Measurements from ENCODE around the gene TMEM131L. TPM values are rescaled to one million over a fixed set of nuclear protein-coding genes. Genes with fewer than 3 reads are reported as not detected.

The TMEM131L gene
- total RNA-seq, 1 experiment from 2014 or later: 14.6 TPM

GRCh38 chr4:153418121-153418520 is 48.0 kb upstream of the TMEM131L start:
- no peak overlapping the region for H2AK5ac ChIP-seq (ENCODE audit: insufficient read length, low read length)
- no CpG with 5 or more reads among the region's 7 CpGs for WGBS (ENCODE audit: extremely low coverage, insufficient read length, low lambda C conversion rate)

More at GRCh38 chr4:153418121-153418520, 48.0 kb upstream of the TMEM131L start:
- Mint-ChIP-seq H3K27ac (peak overlapping the region in 1 of 3 experiments; percentile 44; a peak in 1 of 7 replicates), H3K9me3 (no peaks in the 10 kb centered on the region), H3K27me3 (ENCODE audit: low read depth) (no peaks in the 10 kb centered on the region), H3K36me3 (ENCODE audit: insufficient read depth in 1 of 3, low read depth in 3 of 3) (peaks cover 0 to 10% (median 0%) of the 10 kb centered on the region in 3 experiments; a peak in 2 of 7 replicates), H3K4me1 (peaks cover 15 to 16% of the 10 kb centered on the region in 2 experiments), H3K4me3 (no peak overlapping the region)
- Histone ChIP-seq H3K23me2 (ENCODE audit: insufficient read length, low read depth, low read length, poor library complexity, severe bottlenecking) (no peaks in the 10 kb centered on the region), H3K79me1 (ENCODE audit: insufficient read depth, low read depth, low read length, poor library complexity, severe bottlenecking) (no peaks in the 10 kb centered on the region), H2BK15ac (ENCODE audit: low read depth, low read length) (no peak overlapping the region), H3K56ac (ENCODE audit: insufficient read length, low read depth, low read length) (no peak overlapping the region), H3K9ac (ENCODE audit: extremely low read depth, insufficient read length, low read length) (no peak overlapping the region), H4K5ac (ENCODE audit: insufficient read length, low read depth, low read length) (no peak overlapping the region), H2BK12ac (ENCODE audit: insufficient read length, low read depth, low read length) (no peak overlapping the region), H3K23ac (ENCODE audit: insufficient read length, low read depth, low read length) (no peak overlapping the region), H3K9me3 (ENCODE audit: control insufficient read depth, low read depth, low read length) (no peaks in the 10 kb centered on the region), H3K27me3 (ENCODE audit: insufficient read depth, low read length) (no peaks in the 10 kb centered on the region), H4K8ac (replicated peaks; ENCODE audit: insufficient read length, low read depth, low read length) (no peak overlapping the region), H3K14ac (ENCODE audit: insufficient read depth, low read length) (no peak overlapping the region), H3K27ac (ENCODE audit: insufficient read length, low read depth, low read length) (no peak overlapping the region), H3K4me2 (ENCODE audit: insufficient read depth, insufficient read length, low read length) (no peak overlapping the region), H2BK20ac (ENCODE audit: low read depth, low read length, poor library complexity, severe bottlenecking) (no peak overlapping the region), H3K18ac (ENCODE audit: insufficient read length, low read depth, low read length) (no peak overlapping the region), H4K91ac (ENCODE audit: insufficient read length, low read depth, low read length) (no peak overlapping the region), H3K4me1 (ENCODE audit: insufficient read depth, low read length) (no peaks in the 10 kb centered on the region), H2BK120ac (ENCODE audit: low read depth, low read length, poor library complexity, severe bottlenecking) (no peak overlapping the region), H3K4ac (ENCODE audit: low read depth, low read length) (no peak overlapping the region), H3T11ph (ENCODE audit: low read length) (no peak overlapping the region), H2BK5ac (ENCODE audit: insufficient read length, low read length) (no peak overlapping the region), H3K79me2 (ENCODE audit: insufficient read depth, low read length) (no peaks in the 10 kb centered on the region), H2AFZ (ENCODE audit: low read length) (no peak overlapping the region), H4K20me1 (ENCODE audit: control insufficient read depth, insufficient read depth, insufficient read length) (no peaks in the 10 kb centered on the region)
- no peak for TF ChIP-seq CTCF (conservative IDR thresholded peaks at IDR 0.05)
- no peak for DNase-seq

Data from H9 (cell line).